Progenitor cell of endocrine pancreas (in vitro differentiated cells): ENCODE measurements around the gene CPEB2. TPM values are rescaled to one million over a fixed set of nuclear protein-coding genes. Genes with fewer than 3 reads are reported as not detected.

Experiments
- DNase-seq: peaks from one replicate; pipeline ENCODE4 v3.0.0; 2021; ENCODE audit warnings: low spot score; ENCODE audit not compliant: unreplicated experiment
- H3K27ac Mint-ChIP-seq: 2 replicates; pipeline ENCODE4 v1.8.0; 2021; ENCODE audit warnings: mild to moderate bottlenecking, moderate library complexity, mixed read lengths
- H3K27me3 Mint-ChIP-seq: 2 replicates; pipeline ENCODE4 v1.8.0; 2021; ENCODE audit warnings: mixed read lengths
- H3K36me3 Mint-ChIP-seq: 2 replicates; pipeline ENCODE4 v1.8.0; 2022; ENCODE audit warnings: mixed read lengths; ENCODE audit not compliant: insufficient read depth
- H3K4me1 Mint-ChIP-seq: 2 replicates; pipeline ENCODE4 v1.8.0; 2021; ENCODE audit warnings: low read depth, mixed read lengths
- H3K4me3 Mint-ChIP-seq: 2 replicates; pipeline ENCODE4 v1.8.0; 2021; ENCODE audit warnings: low read depth, mild to moderate bottlenecking, moderate library complexity, mixed read lengths
- H3K9me3 Mint-ChIP-seq: 2 replicates; pipeline ENCODE4 v1.8.0; 2021; ENCODE audit warnings: low read depth, mixed read lengths
- CTCF ChIP-seq: fragments of 200-600 bp; sonication (generic); IDR thresholded peaks from one replicate; pipeline ENCODE4 v1.5.0; 2021; ENCODE audit warnings: antibody characterized with exemption, mild to moderate bottlenecking; ENCODE audit not compliant: unreplicated experiment
- total RNA-seq: library from RNA; stranded (reverse); gene quantifications from 2 replicates; pipeline ENCODE4 v1.2.1, GENCODE V29; 2021

The CPEB2 gene
- total RNA-seq, 1 donor from 2014 or later: 3.5 TPM

- H3K27me3 Mint-ChIP-seq: no peaks in the 10 kb centered on the region
- TF ChIP-seq CTCF: no peak
- no peaks in the 10 kb centered on the region for H3K9me3 Mint-ChIP-seq
- no peak overlapping the region for H3K4me3 Mint-ChIP-seq
- H3K4me1 Mint-ChIP-seq: no peaks in the 10 kb centered on the region
- DNase-seq: no peak
- H3K27ac Mint-ChIP-seq: no peak overlapping the region
- no peaks in the 10 kb centered on the region for H3K36me3 Mint-ChIP-seq
Measured at GRCh38 chr4:15020502-15021286, 18.4 kb downstream of the CPEB2 start.

- Mint-ChIP-seq H3K27ac (no peak overlapping the region), H3K4me1 (no peaks in the 10 kb centered on the region), H3K27me3 (no peaks in the 10 kb centered on the region), H3K36me3 (no peaks in the 10 kb centered on the region), H3K9me3 (no peaks in the 10 kb centered on the region), H3K4me3 (no peak overlapping the region)
- DNase-seq: no peak
- no peak for TF ChIP-seq CTCF
Measured at GRCh38 chr4:15021311-15021710, 19.0 kb downstream of the CPEB2 start.

- no peak overlapping the region for H3K27ac Mint-ChIP-seq
- H3K4me1 Mint-ChIP-seq: no peaks in the 10 kb centered on the region
- H3K36me3 Mint-ChIP-seq: no peaks in the 10 kb centered on the region
- H3K4me3 Mint-ChIP-seq: no peak overlapping the region
- no peaks in the 10 kb centered on the region for H3K9me3 Mint-ChIP-seq
- no peak for DNase-seq
- H3K27me3 Mint-ChIP-seq: no peaks in the 10 kb centered on the region
- no peak for TF ChIP-seq CTCF
Measured at GRCh38 chr4:15021946-15022345, 19.7 kb downstream of the CPEB2 start.

GRCh38 chr4:15024386-15024785 lies 22.1 kb downstream of the CPEB2 start:
- DNase-seq: no peak
- H3K27me3 Mint-ChIP-seq: no peaks in the 10 kb centered on the region
- H3K9me3 Mint-ChIP-seq: no peaks in the 10 kb centered on the region
- H3K4me1 Mint-ChIP-seq: no peaks in the 10 kb centered on the region
- H3K27ac Mint-ChIP-seq: no peak overlapping the region
- H3K36me3 Mint-ChIP-seq: no peaks in the 10 kb centered on the region
- no peak overlapping the region for H3K4me3 Mint-ChIP-seq
- no peak for TF ChIP-seq CTCF

GRCh38 chr4:15025693-15026092 lies 23.4 kb downstream of the CPEB2 start:
- Mint-ChIP-seq H3K4me1 (no peaks in the 10 kb centered on the region), H3K9me3 (no peaks in the 10 kb centered on the region), H3K4me3 (no peak overlapping the region), H3K27me3 (no peaks in the 10 kb centered on the region), H3K27ac (no peak overlapping the region), H3K36me3 (no peaks in the 10 kb centered on the region)
- DNase-seq: no peak
- TF ChIP-seq CTCF: no peak
